HUDEP-2 (cell line): ENCODE data around the gene ELOB.

Experiments
- DNase-seq, 76 experiments: peaks; one replicate each; lab custom pipeline; 2025; ENCODE audit not compliant: unreplicated experiment in 76 of 76; lab: John Stamatoyannopoulos, UW

The ELOB gene

DNA sequence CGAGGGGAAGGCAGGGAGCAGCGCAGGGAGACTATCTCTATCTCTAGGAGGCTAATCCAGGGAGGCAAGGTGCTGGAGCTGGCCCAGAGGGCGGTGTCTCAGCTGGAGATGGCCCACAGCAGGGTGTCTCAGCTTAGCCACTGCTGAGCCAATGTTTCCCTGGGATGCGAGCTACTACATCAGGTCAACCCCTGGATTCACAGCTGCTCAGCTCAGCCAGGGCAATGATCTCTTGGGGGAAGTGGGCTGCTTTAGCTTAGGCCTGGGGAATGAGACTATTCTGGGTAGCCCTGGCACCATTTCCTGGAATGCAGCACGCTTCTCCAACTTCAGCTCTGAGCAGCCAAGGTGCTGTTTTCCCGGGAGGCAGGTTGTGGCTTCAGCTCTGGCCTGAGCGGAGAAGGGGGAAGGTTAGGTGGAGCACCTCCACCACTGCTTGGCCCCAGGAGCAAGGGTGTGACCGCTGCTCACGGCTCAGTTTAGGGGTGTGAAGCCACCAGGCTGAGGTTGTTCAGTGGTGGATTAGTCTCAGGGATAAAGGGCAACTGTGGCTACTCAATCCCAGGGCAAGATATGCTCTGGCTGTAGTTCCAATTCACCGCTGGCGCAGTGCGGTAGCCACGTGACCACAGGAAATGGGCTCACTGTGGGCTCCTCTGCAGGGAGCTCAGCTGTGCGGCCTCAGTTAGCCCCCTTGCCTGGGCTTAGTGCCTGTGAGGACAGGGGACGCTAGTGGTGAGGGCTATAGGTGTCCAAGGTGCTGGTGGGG lies 34.8 kb upstream of the ELOB start:
- DNase-seq = no peak

- DNase-seq = no peak
These were observed 33.6 kb upstream of the ELOB start for GRCh38 chr16:2810651-2811050.

DNA sequence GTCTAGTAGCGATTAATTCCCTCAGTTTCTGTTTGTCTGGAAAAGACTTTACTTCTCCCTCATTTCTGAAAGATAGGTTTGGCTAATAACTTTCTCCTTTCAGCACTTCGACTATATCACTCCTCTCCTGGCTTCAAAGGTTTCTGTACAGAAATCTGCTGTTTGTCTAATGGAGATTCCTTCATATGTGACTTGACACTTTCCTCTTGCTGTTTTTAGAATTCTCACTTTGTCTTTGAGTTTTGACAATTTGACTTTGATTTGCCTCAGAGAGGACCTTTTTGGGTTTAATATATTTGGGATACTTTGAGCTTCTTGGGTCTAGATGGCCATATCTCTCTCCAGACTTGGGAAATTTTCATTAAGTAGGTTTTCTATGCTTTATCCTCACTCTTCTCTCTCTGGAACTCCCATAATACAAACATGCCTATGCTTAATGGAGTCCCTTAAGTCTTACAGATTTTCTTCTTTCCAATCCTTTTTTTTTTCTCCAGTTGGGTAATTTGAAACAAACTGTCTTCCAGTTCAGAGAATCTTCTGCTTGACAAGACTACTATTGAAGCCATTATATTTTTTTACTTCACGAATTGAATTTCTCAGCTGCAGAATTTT lies 32.2 kb upstream of the ELOB start:
- DNase-seq = no peak

DNA sequence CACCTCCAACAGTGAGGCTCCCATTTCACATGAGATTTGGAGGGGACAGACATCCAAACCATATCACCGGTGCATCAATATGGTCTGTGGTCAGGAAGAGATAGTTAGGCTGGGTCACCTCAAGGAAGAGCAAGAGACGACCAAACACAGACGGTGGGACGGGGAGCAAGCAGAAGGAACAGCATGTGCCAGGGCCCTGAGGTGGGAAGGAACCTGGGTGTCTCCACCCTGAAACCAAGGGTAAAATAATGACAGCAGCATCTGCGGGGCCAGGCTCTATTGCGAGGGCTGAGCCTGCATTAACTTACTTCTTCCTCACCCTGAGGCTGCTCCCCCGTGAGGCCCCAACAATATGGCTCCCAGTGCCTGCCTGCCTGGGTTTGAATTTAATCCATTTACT lies 31.1 kb upstream of the ELOB start:
- no peak for DNase-seq

- DNase-seq = no peak
These were observed 29.2 kb upstream of the ELOB start for GRCh38 chr16:2806286-2806685.

DNA sequence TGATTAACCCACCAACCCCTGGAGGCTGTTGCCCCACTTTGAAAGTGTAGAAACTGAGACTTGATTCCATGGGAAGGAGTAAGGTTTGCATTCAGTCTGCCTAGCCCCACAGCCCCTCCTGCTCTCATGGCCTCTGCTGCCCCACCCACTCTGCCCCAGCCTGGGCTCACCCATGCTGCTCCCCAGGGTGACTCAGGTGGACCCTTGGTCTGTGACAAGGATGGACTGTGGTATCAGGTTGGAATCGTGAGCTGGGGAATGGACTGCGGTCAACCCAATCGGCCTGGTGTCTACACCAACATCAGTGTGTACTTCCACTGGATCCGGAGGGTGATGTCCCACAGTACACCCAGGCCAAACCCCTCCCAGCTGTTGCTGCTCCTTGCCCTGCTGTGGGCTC lies 27.6 kb upstream of the ELOB start:
- no peak for DNase-seq

DNA sequence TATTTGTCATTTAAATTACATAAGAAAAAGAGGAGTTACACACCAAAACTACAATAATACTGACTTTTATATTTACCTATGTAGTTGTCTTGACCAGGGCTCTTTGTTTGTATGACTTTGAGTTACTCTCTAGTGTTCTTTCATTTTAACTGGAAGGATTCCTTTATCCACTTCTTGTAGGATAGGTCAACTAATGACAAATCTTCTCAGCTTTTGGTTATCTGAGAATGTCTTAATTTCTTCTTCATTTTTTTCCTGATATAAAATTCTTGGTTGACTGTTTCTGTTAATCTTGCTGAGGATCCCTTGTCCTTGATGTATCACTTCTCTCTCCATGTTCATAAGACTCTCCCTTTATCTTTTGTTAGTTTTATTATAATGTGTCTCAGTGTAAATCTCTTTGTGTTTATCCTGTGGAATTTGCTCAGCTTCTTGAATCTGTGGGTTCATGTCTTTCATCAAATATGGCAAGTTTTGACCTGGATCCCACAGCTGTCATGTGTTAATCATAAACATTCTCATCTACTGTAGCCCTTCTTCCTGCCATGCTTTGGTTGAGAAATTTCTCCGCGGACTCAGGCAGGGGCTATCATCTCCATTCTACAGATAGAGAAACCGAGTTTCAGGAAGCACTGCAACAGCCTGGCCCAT lies 26.6 kb upstream of the ELOB start:
- no peak for DNase-seq

DNA sequence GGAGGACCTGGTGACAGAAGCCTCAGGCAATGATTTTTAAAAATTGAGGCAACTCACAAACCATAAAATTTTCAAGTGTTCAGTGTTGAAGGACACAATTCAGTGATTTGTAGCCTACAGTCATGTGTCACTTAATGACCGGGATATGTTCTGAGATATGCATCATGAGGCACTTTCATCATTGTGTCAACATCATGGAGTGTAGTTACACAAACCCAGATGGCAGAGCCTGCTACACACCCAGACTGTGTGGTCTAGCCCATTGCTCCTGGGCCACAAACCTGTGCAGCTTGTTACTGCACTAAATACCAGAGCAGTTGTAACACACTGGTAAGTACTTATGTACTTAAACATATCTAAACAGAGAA lies 22.8 kb upstream of the ELOB start:
- DNase-seq = no peak

GRCh38 chr16:2799205-2799858 lies 22.3 kb upstream of the ELOB start:
- DNase-seq = no peak

DNA sequence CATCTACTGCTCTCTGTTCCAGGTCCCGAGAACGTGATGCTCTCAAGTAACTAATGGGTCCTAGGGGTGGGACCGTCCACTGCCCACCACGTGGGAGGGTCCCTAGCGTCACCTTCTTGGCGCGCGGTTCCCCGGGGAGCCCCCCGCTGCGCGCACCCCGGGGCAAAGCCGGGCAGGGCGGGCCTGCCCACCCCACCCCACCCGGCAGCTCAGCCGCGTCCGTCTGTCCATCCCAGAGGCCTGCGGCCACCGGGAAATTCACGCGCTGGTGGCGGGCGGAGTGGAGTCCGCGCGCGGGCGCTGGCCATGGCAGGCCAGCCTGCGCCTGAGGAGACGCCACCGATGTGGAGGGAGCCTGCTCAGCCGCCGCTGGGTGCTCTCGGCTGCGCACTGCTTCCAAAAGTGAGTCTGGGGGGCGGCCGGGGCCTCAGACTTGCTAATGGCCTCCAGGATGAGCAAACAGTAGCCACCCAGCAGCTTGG lies 21.7 kb upstream of the ELOB start:
- no peak for DNase-seq

GRCh38 chr16:2795395-2796143 lies 18.5 kb upstream of the ELOB start:
- peak in 1 of 76 experiments; percentile 33 for DNase-seq

DNA sequence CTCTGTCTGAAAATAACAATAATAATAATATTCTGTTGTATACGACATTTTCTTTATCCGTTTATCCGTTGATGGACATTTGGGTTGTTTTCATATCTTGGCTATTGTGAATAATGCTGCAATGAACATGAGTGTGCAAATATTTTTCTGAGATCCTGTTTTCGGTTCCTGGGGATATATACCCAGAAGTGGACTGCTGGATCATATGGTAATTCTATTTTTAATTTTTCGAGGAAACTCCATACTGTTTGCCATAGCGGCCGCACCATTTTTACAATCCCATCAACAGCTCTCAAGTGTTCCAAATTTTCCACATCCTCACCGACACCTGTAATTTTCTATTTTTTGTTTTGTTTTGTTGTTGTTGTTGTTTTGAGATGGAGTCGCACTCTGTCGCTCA lies 15.9 kb upstream of the ELOB start:
- no peak for DNase-seq

GRCh38 chr16:2791174-2791573 lies 14.1 kb upstream of the ELOB start:
- no peak for DNase-seq

DNA sequence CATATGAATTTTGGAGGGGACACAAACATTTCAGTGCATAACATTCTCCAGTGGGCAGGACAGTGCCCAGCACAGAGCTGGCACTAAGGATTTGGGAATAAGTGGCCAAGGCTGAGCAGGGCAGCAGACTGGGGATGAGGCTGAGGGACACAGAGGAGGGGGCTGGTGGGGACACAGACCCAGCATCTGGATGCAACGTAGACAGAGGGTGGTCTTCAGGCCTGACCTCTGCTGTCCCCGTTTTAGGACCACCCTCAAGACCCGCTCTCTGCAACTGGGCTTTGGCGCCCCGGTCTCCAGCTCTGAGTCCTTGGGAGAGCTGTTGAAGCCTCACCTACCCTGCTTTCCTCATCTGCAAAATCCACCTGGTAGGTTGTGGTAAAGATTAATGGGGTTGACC lies 13.6 kb upstream of the ELOB start:
- DNase-seq = no peak

DNA sequence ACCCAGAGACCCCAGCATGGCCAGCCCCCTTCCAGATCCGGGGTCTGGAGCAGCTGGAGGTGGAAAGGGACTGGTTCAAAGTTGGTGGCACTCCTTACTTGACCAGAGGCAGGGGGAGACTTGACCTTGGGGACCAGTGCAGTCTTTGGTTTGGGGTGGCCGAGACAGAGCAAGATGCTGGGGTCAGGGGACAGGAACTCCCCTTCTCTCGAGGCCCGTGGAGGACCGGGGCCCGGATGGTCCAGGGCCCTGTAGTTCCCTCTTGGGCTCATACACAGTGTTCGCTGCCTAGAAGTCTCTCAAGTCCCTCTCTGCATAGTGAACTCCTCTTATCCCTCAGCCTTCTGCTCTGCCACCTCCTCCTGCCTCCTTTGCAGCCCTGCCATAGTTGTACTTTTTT lies 10.9 kb upstream of the ELOB start:
- no peak for DNase-seq

- no peak for DNase-seq
These were observed 10.3 kb upstream of the ELOB start, which contains the start of gene PRSS33 for GRCh38 chr16:2787406-2787805. PRSS33 (minus strand) TSS chr16:2787560; CDS start chr16:2786547, 1,013 bp downstream.

- no peak for DNase-seq
These were observed 9.7 kb upstream of the ELOB start for GRCh38 chr16:2786826-2787151.

- DNase-seq = no peak
These were observed 9.2 kb upstream of the ELOB start for GRCh38 chr16:2786061-2786825.

GRCh38 chr16:2785101-2785991 lies 8.3 kb upstream of the ELOB start:
- DNase-seq = no peak
